GM12878 (cell line): ENCODE data around the gene TCF20. TPM values are rescaled to one million over a fixed set of nuclear protein-coding genes. Genes with fewer than 3 reads are reported as not detected.

Experiments used
- ATAC-seq: fragments of 200-7000 bp; cut with Tn5 transposase; 3 replicates; pipeline ENCODE4 v1.9.1; 2020; ENCODE audit warnings: mild to moderate bottlenecking, moderate library complexity
- BruUV-seq: library from RNA; stranded (reverse); fragments of 400-500 nt; replicated peaks from 2 replicates; lab custom pipeline; 2021; lab: Mats Ljungman, UMichigan
- CTCF ChIA-PET: fragments of 300-600 bp; sonication (Branson Sonifier 250); formaldehyde crosslinking; extraction: SDS; loops from one replicate; lab custom pipeline; 2021; ENCODE audit warnings: inconsistent platforms; lab: Yijun Ruan, JAX
- POLR2A ChIA-PET: fragments of 350-600 bp; formaldehyde crosslinking; extraction: SDS; loops from one replicate; lab custom pipeline; 2021; ENCODE audit warnings: inconsistent platforms; lab: Charles Lee
- RAD21 ChIA-PET: fragments of 300-600 bp; sonication (Branson Sonifier 250); formaldehyde crosslinking; loops from one replicate; lab custom pipeline; 2023; ENCODE audit warnings: antibody characterized with exemption; ENCODE audit not compliant: unreplicated experiment; lab: Charles Lee
- SMC1A ChIA-PET: fragments of 300-600 bp; sonication (Branson Sonifier 250); formaldehyde crosslinking; loops from one replicate; lab custom pipeline; 2023; ENCODE audit not compliant: unreplicated experiment, uncharacterized antibody; lab: Charles Lee
- DNase-seq: peaks from one replicate; pipeline ENCODE4 v3.0.0-alpha.2; 2011; ENCODE audit warnings: low read depth, low spot score
- FAIRE-seq: peaks from 3 replicates; lab custom pipeline; 2011; peaks lifted over from hg19 to GRCh38; lab: Jason Lieb, UNC
- H2AFZ ChIP-seq: 2 replicates; pipeline ENCODE4 v1.6.0; 2011; ENCODE audit warnings: low read depth, low read length, control low read depth; ENCODE audit not compliant: control insufficient read depth
- H3K27ac ChIP-seq: 2 replicates; pipeline ENCODE4 v1.5.1; 2011; ENCODE audit warnings: control low read depth; ENCODE audit not compliant: control insufficient read depth, insufficient read depth
- H3K27me3 ChIP-seq, 2 experiments: replicated peaks in 1 of 2; 2 replicates each; pipeline versions ENCODE4 v1.6.0 to v1.6.1; 2011; ENCODE audit warnings: low read length in 1 of 2; ENCODE audit not compliant: control insufficient read depth in 2 of 2, insufficient read depth in 2 of 2
- H3K36me3 ChIP-seq, 2 experiments: 2 replicates each; pipeline ENCODE4 v1.5.1; 2011; ENCODE audit warnings: low read length in 1 of 2; ENCODE audit not compliant: control insufficient read depth in 2 of 2, insufficient read depth in 2 of 2
- H3K4me1 ChIP-seq: 2 replicates; pipeline ENCODE4 v1.6.1; 2011; ENCODE audit warnings: mild to moderate bottlenecking, low read length, moderate library complexity, mixed read lengths; ENCODE audit not compliant: control insufficient read depth, insufficient read depth
- H3K4me2 ChIP-seq: 2 replicates; pipeline ENCODE4 v1.6.0; 2011; ENCODE audit warnings: control low read depth; ENCODE audit not compliant: control insufficient read depth, insufficient read depth
- H3K4me3 ChIP-seq: fragments of 200-600 bp; sonication (generic); 2 replicates; pipeline ENCODE4 v1.5.1; 2016
- H3K79me2 ChIP-seq: 2 replicates; pipeline ENCODE4 v1.6.0; 2011; ENCODE audit warnings: low read length; ENCODE audit not compliant: control insufficient read depth, insufficient read depth
- H3K9ac ChIP-seq: 2 replicates; pipeline ENCODE4 v1.8.0; 2011; ENCODE audit warnings: low read length, control low read depth, mixed read lengths; ENCODE audit not compliant: control insufficient read depth, insufficient read depth
- H3K9me3 ChIP-seq: replicated peaks from 3 replicates; pipeline ENCODE4 v1.5.1; 2011; ENCODE audit warnings: mild to moderate bottlenecking, low read length; ENCODE audit not compliant: control insufficient read depth, insufficient read depth
- H4K20me1 ChIP-seq: 2 replicates; pipeline ENCODE4 v1.6.0; 2011; ENCODE audit not compliant: control insufficient read depth, insufficient read depth
- CREB1 ChIP-seq: IDR thresholded peaks from 2 replicates; pipeline ENCODE4 v1.6.1; 2012; ENCODE audit warnings: low read depth, mild to moderate bottlenecking, inconsistent platforms
- POLR2AphosphoS5 ChIP-seq: IDR thresholded peaks from 2 replicates; pipeline ENCODE4 v1.6.1; 2011; ENCODE audit warnings: mild to moderate bottlenecking, low read length, inconsistent platforms
- RBBP5 ChIP-seq: fragments of 200-600 bp; sonication (generic); conservative IDR thresholded peaks from 2 replicates; pipeline ENCODE4 v1.6.1; 2016
- ZNF24 ChIP-seq: fragments of 450-650 bp; IDR thresholded peaks from 2 replicates; pipeline ENCODE4 v1.6.1; 2017; ENCODE audit warnings: antibody characterized with exemption, mild to moderate bottlenecking
- WGBS: methylation state at CpG from one replicate; pipeline ENCODE4 v1.1.6; 2016; ENCODE audit warnings: low lambda C conversion rate; ENCODE audit not compliant: insufficient replicate concordance, insufficient coverage; ENCODE audit errors: missing lambda C conversion rate; 5-methylcytosine and 5-hydroxymethylcytosine counted together
- in situ Hi-C: fragments of 300-500 bp; cut with MboI; formaldehyde crosslinking; loops from 9 replicates; pipeline ENCODE4 v1.14.3; 2018; ENCODE audit warnings: mixed read lengths
- intact Hi-C: fragments of 100-400 bp; cut with micrococcal nuclease; formaldehyde crosslinking; loops from one replicate; pipeline ENCODE4 v1.14.2; 2022; ENCODE audit not compliant: unreplicated experiment
- polyA plus RNA-seq, 11 experiments: library from polyadenylated mRNA; depleted of rRNA in 4 of 11; unstranded in 6 of 11; stranded (reverse) in 5 of 11; fragments of >200 nt; fragmentation: Nextera tagmentation in 4 of 11; fragmentation: Illumina TruSeq in 1 of 11; extraction: Ambion mirVana in 4 of 11; extraction: Trizol in 1 of 11; gene quantifications; 1 replicate in 1 of 11; 2 replicates in 10 of 11; pipeline versions ENCODE4 v1.2.1 to v1.2.3, GENCODE V29; 2011 to 2016; ENCODE audit warnings: inconsistent platforms in 2 of 11, missing spikeins in 2 of 11, low read depth in 1 of 11
- total RNA-seq, 4 experiments: library from RNA; depleted of rRNA in 3 of 4; stranded (reverse); fragments of >200 nt in 3 of 4; fragmentation: Illumina TruSeq in 1 of 4; extraction: Trizol in 1 of 4; gene quantifications; 2 replicates each; pipeline versions ENCODE4 v1.2.1 to v1.2.3, GENCODE V29; 2013 to 2021
- TF ChIP-seq, protein P1 (sequence below): fragments of 150-350 bp; IDR thresholded peaks from 2 replicates; pipeline ENCODE4 v1.6.1; 2014; ENCODE audit warnings: mild to moderate bottlenecking, low read depth, low read length
- TF ChIP-seq, protein P2 (sequence below): IDR thresholded peaks from 2 replicates; pipeline ENCODE4 v1.6.1; 2012; ENCODE audit warnings: low read depth, low read length, improper control_type of control experiment
- TF ChIP-seq, protein P3 (sequence below): fragments of 450-650 bp; formaldehyde crosslinking; IDR thresholded peaks from 2 replicates; pipeline ENCODE4 v1.5.0; 2022; ENCODE audit warnings: mild to moderate bottlenecking, missing genetic modification characterization

The TCF20 gene
- total and polyA plus RNA-seq, 10 of the 15 experiments (the other 5 are each of a cell fraction or from before 2014, with no cell fraction given): 0.64 to 52.9 (median 22.6) TPM

DNA sequence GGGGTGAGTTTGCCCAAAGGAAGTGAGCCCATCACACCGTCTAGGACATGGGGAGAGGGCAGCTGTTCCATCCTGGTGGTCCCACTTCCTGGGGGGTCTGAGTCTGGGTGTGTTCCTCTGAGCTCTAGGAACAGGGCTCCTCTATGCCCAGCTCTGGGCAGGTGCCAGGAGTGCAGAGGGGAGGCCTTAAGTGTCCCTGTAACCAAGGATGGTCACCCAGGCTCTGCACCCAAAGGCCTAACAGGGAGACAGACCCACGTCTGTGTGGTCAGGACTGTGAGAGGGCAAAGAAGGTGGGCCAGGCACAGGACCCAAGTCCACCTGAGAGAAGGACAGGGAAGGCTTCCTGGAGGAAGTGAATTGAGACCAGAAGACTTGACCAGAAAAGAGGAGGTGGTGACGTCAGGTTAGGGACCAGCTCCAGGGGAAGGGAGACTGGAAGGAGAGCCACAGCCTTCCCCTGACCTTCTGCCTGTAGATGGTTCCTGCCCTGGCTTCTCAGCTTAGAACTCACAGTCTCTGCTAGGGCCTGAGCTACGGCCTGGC, 11.3 kb upstream of the TCF20 start:
- no peaks in the 10 kb centered on the region for H3K36me3 ChIP-seq

More for the DNA sequence above, 11.3 kb upstream of the TCF20 start:
- Histone ChIP-seq H3K9me3 (no peaks in the 10 kb centered on the region), H2AFZ (no peak overlapping the region), H3K27me3 (peaks cover 5 to 7% of the 10 kb centered on the region in 2 experiments), H3K4me2 (no peak overlapping the region), H3K27ac (no peak overlapping the region)
- SMC1A ChIA-PET: no interaction called here
- DNase-seq (no peak), ATAC-seq (no peak)
- POLR2A ChIA-PET: interaction anchor here (0.6 to 2.7 kb wide), 3 partner anchors 16 to 154 kb away, joined by 3 to 7 read pairs (median 4); no protein-coding TSS in a partner anchor
- intact Hi-C loops: no loop called here
- 50% methylated on average over 4 of the region's 4 CpGs for WGBS
- TF ChIP-seq, protein P1, sequence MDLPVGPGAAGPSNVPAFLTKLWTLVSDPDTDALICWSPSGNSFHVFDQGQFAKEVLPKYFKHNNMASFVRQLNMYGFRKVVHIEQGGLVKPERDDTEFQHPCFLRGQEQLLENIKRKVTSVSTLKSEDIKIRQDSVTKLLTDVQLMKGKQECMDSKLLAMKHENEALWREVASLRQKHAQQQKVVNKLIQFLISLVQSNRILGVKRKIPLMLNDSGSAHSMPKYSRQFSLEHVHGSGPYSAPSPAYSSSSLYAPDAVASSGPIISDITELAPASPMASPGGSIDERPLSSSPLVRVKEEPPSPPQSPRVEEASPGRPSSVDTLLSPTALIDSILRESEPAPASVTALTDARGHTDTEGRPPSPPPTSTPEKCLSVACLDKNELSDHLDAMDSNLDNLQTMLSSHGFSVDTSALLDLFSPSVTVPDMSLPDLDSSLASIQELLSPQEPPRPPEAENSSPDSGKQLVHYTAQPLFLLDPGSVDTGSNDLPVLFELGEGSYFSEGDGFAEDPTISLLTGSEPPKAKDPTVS: no peak
- TF ChIP-seq CREB1 (no peak), POLR2AphosphoS5 (no peak), RBBP5 (no peak), ZNF24 (no peak)
- TF ChIP-seq, protein P2, sequence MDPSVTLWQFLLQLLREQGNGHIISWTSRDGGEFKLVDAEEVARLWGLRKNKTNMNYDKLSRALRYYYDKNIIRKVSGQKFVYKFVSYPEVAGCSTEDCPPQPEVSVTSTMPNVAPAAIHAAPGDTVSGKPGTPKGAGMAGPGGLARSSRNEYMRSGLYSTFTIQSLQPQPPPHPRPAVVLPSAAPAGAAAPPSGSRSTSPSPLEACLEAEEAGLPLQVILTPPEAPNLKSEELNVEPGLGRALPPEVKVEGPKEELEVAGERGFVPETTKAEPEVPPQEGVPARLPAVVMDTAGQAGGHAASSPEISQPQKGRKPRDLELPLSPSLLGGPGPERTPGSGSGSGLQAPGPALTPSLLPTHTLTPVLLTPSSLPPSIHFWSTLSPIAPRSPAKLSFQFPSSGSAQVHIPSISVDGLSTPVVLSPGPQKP: no peak
- TF ChIP-seq, protein P3, sequence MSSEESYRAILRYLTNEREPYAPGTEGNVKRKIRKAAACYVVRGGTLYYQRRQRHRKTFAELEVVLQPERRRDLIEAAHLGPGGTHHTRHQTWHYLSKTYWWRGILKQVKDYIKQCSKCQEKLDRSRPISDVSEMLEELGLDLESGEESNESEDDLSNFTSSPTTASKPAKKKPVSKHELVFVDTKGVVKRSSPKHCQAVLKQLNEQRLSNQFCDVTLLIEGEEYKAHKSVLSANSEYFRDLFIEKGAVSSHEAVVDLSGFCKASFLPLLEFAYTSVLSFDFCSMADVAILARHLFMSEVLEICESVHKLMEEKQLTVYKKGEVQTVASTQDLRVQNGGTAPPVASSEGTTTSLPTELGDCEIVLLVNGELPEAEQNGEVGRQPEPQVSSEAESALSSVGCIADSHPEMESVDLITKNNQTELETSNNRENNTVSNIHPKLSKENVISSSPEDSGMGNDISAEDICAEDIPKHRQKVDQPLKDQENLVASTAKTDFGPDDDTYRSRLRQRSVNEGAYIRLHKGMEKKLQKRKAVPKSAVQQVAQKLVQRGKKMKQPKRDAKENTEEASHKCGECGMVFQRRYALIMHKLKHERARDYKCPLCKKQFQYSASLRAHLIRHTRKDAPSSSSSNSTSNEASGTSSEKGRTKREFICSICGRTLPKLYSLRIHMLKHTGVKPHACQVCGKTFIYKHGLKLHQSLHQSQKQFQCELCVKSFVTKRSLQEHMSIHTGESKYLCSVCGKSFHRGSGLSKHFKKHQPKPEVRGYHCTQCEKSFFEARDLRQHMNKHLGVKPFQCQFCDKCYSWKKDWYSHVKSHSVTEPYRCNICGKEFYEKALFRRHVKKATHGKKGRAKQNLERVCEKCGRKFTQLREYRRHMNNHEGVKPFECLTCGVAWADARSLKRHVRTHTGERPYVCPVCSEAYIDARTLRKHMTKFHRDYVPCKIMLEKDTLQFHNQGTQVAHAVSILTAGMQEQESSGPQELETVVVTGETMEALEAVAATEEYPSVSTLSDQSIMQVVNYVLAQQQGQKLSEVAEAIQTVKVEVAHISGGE (CRISPR knock-in tag): no peak
- TF ChIP-seq, all 136 proteins: peak for 0
- H3K79me2 ChIP-seq: no peaks in the 10 kb centered on the region
- no peak overlapping the region for H3K4me3 ChIP-seq
- BruUV-seq: no TSS peak
- RAD21 ChIA-PET: interaction anchor here (1.2 kb wide), 1 partner anchor 192 kb away, joined by 4 read pairs; no protein-coding TSS in a partner anchor
- in situ Hi-C loops: no loop called here
- CTCF ChIA-PET: interaction anchor here (0.6 to 2.6 kb wide), 4 partner anchors 15 to 155 kb away, joined by 3 to 15 read pairs (median 3); no protein-coding TSS in a partner anchor
- no peak for FAIRE-seq
- no peak overlapping the region for H3K9ac ChIP-seq
- no peaks in the 10 kb centered on the region for H4K20me1 ChIP-seq
- peaks cover 21% of the 10 kb centered on the region for H3K4me1 ChIP-seq
